Neural cell (in vitro differentiated cells): ENCODE measurements around the gene TCP11. TPM values are rescaled to one million over a fixed set of nuclear protein-coding genes. Genes with fewer than 3 reads are reported as not detected.

Experiments used
- H2AFZ ChIP-seq: fragments of 200-600, 300-800 bp; sonication (generic), shearing (Covaris generic); 2 replicates; pipeline ENCODE4 v1.6.0; 2014; ENCODE audit warnings: low read depth, mild to moderate bottlenecking, antibody characterized with exemption, low read length, moderate library complexity
- H3F3A ChIP-seq: fragments of 200-600 bp; shearing (Covaris generic); 2 replicates; pipeline ENCODE4 v1.6.1; 2016; ENCODE audit warnings: mild to moderate bottlenecking, moderate library complexity, mixed read lengths, antibody characterized with exemption, low read length; ENCODE audit not compliant: insufficient read depth, poor library complexity, severe bottlenecking
- H3K27ac ChIP-seq: fragments of 200-600, 300-800 bp; sonication (generic), shearing (Covaris generic); 2 replicates; pipeline ENCODE4 v1.5.1; 2014; ENCODE audit warnings: mild to moderate bottlenecking, low read length, moderate library complexity
- H3K27me3 ChIP-seq: fragments of 300-800, 200-600 bp; sonication (generic), shearing (Covaris generic); 2 replicates; pipeline ENCODE4 v1.6.0; 2014; ENCODE audit warnings: mild to moderate bottlenecking, low read depth, low read length, moderate library complexity; ENCODE audit not compliant: insufficient read depth
- H3K36me3 ChIP-seq: fragments of 300-800, 200-600 bp; sonication (generic), shearing (Covaris generic); 2 replicates; pipeline ENCODE4 v1.5.1; 2014; ENCODE audit warnings: mild to moderate bottlenecking, antibody characterized with exemption, low read length, moderate library complexity; ENCODE audit not compliant: insufficient read depth
- H3K4me2 ChIP-seq: fragments of 300-800, 200-600 bp; sonication (generic), shearing (Covaris generic); 2 replicates; pipeline ENCODE4 v1.6.0; 2014; ENCODE audit warnings: mild to moderate bottlenecking, low read length
- H3K4me3 ChIP-seq: fragments of 300-800, 200-600 bp; sonication (generic), shearing (Covaris generic); 2 replicates; pipeline ENCODE4 v1.5.1; 2014; ENCODE audit warnings: mild to moderate bottlenecking, low read length, moderate library complexity
- H3K79me2 ChIP-seq: fragments of 200-600 bp; shearing (Covaris generic); replicated peaks from 2 replicates; pipeline ENCODE4 v1.6.0; 2014; ENCODE audit warnings: mild to moderate bottlenecking, low read length, moderate library complexity; ENCODE audit not compliant: insufficient read depth
- H3K9ac ChIP-seq: fragments of 300-800, 200-600 bp; sonication (generic), shearing (Covaris generic); 2 replicates; pipeline ENCODE4 v1.6.1; 2016; ENCODE audit warnings: mild to moderate bottlenecking, low read length, mixed read lengths
- H3K9me2 ChIP-seq: fragments of 200-600 bp; shearing (Covaris generic); 2 replicates; pipeline ENCODE4 v1.6.1; 2016; ENCODE audit warnings: mild to moderate bottlenecking, low read length, mixed read lengths; ENCODE audit not compliant: insufficient read depth
- H3K9me3 ChIP-seq: fragments of 200-600, 300-800 bp; sonication (generic), shearing (Covaris generic); 2 replicates; pipeline ENCODE4 v1.6.1; 2016; ENCODE audit warnings: mild to moderate bottlenecking, mixed run types, low read length, moderate library complexity, mixed read lengths
- H4K20me1 ChIP-seq: fragments of 200-600 bp; shearing (Covaris generic); 2 replicates; pipeline ENCODE4 v1.6.1; 2016; ENCODE audit warnings: mild to moderate bottlenecking, mixed run types; ENCODE audit not compliant: insufficient read depth
- EP300 ChIP-seq: fragments of 450-650 bp; conservative IDR thresholded peaks from 2 replicates; pipeline ENCODE4 v1.6.1; 2014; ENCODE audit warnings: antibody characterized with exemption, mild to moderate bottlenecking, moderate library complexity; ENCODE audit not compliant: poor library complexity, severe bottlenecking
- EZH2 ChIP-seq: fragments of 200-600, 300-800 bp; shearing (Covaris generic), sonication (generic); IDR thresholded peaks from 2 replicates; pipeline ENCODE4 v1.6.1; 2014; ENCODE audit warnings: antibody characterized with exemption, low read length, borderline replicate concordance, mild to moderate bottlenecking; ENCODE audit not compliant: insufficient read depth, poor library complexity, severe bottlenecking
- MXI1 ChIP-seq: fragments of 450-650 bp; conservative IDR thresholded peaks from 2 replicates; pipeline ENCODE4 v1.6.1; 2014; ENCODE audit warnings: antibody characterized with exemption, mild to moderate bottlenecking; ENCODE audit not compliant: poor library complexity, severe bottlenecking
- POLR2AphosphoS5 ChIP-seq: IDR thresholded peaks from 2 replicates; pipeline ENCODE4 v1.6.1; 2012
- RAD21 ChIP-seq: fragments of 450-650 bp; conservative IDR thresholded peaks from 2 replicates; pipeline ENCODE4 v1.6.1; 2014; ENCODE audit warnings: antibody characterized with exemption, mild to moderate bottlenecking, moderate library complexity
- SMC3 ChIP-seq: fragments of 450-650 bp; conservative IDR thresholded peaks from 2 replicates; pipeline ENCODE4 v1.6.1; 2014; ENCODE audit warnings: antibody characterized with exemption, mild to moderate bottlenecking, moderate library complexity; ENCODE audit not compliant: poor library complexity
- TAF1 ChIP-seq: IDR thresholded peaks from 2 replicates; pipeline ENCODE4 v1.6.1; 2012; ENCODE audit warnings: low read depth
- polyA plus RNA-seq: library from polyadenylated mRNA; depleted of rRNA; stranded (reverse); fragments of >200 nt; gene quantifications from 2 replicates; pipeline ENCODE4 v1.2.3, GENCODE V29; 2014
- TF ChIP-seq, protein P1 (sequence below): IDR thresholded peaks from 2 replicates; pipeline ENCODE4 v1.6.1; 2012; ENCODE audit warnings: borderline replicate concordance
- TF ChIP-seq, protein P2 (sequence below): fragments of 450-650 bp; IDR thresholded peaks from 2 replicates; pipeline ENCODE4 v1.5.1; 2014; ENCODE audit warnings: antibody characterized with exemption, mild to moderate bottlenecking, moderate library complexity; ENCODE audit not compliant: poor library complexity, severe bottlenecking

Gene TCP11
- polyA plus RNA-seq, 1 donor from 2014 or later = not detected

DNA sequence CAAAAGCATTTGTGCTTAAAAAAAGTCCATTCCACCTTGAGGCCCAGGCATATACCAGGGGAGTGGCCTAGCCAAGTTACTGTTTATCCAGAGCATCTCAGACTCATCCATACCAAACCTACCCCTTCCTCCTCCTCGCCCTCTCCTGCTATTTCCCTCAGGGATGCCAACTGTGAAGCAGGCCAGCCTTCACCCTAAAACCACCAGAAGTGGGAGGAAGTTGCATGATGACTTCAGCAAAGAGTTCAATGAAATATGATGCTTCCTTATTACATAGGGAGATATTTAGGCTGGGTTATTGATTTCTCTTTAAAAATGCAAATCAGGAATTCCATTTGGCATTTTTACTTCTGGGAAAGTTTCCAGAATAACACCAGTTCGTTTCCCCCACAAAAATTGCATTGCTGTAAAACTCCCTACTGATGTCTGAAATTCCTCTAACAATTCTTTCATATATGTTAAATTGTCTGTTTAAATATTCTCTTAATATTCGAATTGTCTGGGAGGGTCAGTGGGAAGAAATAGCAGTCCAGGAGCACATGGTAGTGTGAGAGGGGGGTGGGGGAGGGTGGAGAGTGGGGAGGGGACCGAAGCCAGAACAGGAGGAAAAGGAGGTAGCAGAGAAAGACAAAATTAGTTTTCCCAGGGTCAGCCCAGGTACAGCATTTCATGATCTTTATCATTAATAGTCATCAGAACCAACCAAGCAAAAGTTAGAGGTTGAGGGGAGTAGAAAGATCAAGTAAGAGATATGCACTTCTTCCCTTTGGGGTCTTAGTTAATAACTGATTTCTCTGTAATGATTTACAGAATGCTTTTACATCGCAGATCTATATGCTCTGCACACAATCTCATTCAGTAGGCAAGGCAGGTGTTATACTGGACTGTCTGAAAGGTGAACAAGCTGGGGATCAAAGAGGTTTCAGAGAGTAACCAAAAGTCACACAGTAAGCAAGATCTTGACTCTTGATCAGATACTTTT, 1.7 kb upstream of the TCP11 start:
- no peaks in the 10 kb centered on the region for H4K20me1 ChIP-seq
- H3K27ac ChIP-seq = no peak overlapping the region
- no peaks in the 10 kb centered on the region for H3K27me3 ChIP-seq
- H3K36me3 ChIP-seq = no peaks in the 10 kb centered on the region
- no peak overlapping the region for H2AFZ ChIP-seq
- H3F3A ChIP-seq = no peaks in the 10 kb centered on the region
- no peak for TF ChIP-seq RAD21
- TF ChIP-seq, protein P1, sequence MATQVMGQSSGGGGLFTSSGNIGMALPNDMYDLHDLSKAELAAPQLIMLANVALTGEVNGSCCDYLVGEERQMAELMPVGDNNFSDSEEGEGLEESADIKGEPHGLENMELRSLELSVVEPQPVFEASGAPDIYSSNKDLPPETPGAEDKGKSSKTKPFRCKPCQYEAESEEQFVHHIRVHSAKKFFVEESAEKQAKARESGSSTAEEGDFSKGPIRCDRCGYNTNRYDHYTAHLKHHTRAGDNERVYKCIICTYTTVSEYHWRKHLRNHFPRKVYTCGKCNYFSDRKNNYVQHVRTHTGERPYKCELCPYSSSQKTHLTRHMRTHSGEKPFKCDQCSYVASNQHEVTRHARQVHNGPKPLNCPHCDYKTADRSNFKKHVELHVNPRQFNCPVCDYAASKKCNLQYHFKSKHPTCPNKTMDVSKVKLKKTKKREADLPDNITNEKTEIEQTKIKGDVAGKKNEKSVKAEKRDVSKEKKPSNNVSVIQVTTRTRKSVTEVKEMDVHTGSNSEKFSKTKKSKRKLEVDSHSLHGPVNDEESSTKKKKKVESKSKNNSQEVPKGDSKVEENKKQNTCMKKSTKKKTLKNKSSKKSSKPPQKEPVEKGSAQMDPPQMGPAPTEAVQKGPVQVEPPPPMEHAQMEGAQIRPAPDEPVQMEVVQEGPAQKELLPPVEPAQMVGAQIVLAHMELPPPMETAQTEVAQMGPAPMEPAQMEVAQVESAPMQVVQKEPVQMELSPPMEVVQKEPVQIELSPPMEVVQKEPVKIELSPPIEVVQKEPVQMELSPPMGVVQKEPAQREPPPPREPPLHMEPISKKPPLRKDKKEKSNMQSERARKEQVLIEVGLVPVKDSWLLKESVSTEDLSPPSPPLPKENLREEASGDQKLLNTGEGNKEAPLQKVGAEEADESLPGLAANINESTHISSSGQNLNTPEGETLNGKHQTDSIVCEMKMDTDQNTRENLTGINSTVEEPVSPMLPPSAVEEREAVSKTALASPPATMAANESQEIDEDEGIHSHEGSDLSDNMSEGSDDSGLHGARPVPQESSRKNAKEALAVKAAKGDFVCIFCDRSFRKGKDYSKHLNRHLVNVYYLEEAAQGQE = no peak
- TF ChIP-seq EP300 = no peak
- TF ChIP-seq EZH2 = no peak
- TF ChIP-seq TAF1 = no peak
- TF ChIP-seq, protein P2, sequence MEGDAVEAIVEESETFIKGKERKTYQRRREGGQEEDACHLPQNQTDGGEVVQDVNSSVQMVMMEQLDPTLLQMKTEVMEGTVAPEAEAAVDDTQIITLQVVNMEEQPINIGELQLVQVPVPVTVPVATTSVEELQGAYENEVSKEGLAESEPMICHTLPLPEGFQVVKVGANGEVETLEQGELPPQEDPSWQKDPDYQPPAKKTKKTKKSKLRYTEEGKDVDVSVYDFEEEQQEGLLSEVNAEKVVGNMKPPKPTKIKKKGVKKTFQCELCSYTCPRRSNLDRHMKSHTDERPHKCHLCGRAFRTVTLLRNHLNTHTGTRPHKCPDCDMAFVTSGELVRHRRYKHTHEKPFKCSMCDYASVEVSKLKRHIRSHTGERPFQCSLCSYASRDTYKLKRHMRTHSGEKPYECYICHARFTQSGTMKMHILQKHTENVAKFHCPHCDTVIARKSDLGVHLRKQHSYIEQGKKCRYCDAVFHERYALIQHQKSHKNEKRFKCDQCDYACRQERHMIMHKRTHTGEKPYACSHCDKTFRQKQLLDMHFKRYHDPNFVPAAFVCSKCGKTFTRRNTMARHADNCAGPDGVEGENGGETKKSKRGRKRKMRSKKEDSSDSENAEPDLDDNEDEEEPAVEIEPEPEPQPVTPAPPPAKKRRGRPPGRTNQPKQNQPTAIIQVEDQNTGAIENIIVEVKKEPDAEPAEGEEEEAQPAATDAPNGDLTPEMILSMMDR = no peak
- no peak overlapping the region for H3K4me2 ChIP-seq
- H3K9me3 ChIP-seq = no peaks in the 10 kb centered on the region
- no peak overlapping the region for H3K9ac ChIP-seq
- H3K4me3 ChIP-seq = no peak overlapping the region
- no peaks in the 10 kb centered on the region for H3K9me2 ChIP-seq
- no peaks in the 10 kb centered on the region for H3K79me2 ChIP-seq

DNA sequence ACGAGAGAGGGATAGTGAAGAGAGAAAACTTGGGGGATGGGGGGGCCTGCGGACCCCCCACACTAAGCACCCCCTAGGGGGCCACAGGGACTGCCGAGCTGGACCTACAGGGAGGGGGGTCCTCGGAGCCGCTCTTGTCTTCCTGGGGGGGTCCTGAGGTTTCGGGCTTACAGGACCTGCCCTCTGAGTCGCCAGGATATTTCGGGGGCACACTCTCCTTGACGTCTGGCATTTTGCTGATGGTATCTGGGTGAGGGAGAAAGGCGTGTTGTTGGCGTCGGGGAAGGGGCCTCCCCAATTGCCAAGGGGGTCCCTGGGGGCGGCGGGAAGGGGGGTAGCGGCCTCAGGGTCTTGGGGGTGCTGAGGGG, 516 bp downstream of the TCP11 start:
- Histone ChIP-seq H3K79me2 (no peaks in the 10 kb centered on the region), H3K4me2 (no peak overlapping the region), H3K9me3 (no peaks in the 10 kb centered on the region), H2AFZ (no peak overlapping the region), H3K27ac (no peak overlapping the region), H3K9ac (no peak overlapping the region), H3K36me3 (no peaks in the 10 kb centered on the region), H3F3A (no peaks in the 10 kb centered on the region), H3K27me3 (no peaks in the 10 kb centered on the region), H4K20me1 (no peaks in the 10 kb centered on the region), H3K9me2 (no peaks in the 10 kb centered on the region), H3K4me3 (no peak overlapping the region)
- no peak for TF ChIP-seq EP300
- TF ChIP-seq EZH2 = no peak
- TF ChIP-seq RAD21 = no peak
- no peak for TF ChIP-seq POLR2AphosphoS5
- TF ChIP-seq SMC3 = no peak
- TF ChIP-seq, protein P1 = no peak
- no peak for TF ChIP-seq TAF1
- TF ChIP-seq MXI1 = no peak
- TF ChIP-seq, protein P2 = no peak
